Kidney (tissue), 14 donors: ENCODE data around the gene CFB. TPM values are rescaled to one million over a fixed set of nuclear protein-coding genes. Genes with fewer than 3 reads are reported as not detected.

Experiments
- DNase-seq, 5 donors: peaks; one replicate each; pipeline ENCODE4 v3.0.0-alpha.2; 2013 to 2020
- FAIRE-seq: peaks from 2 replicates; lab custom pipeline; 2012; peaks lifted over from hg19 to GRCh38; lab: Jason Lieb, UNC
- H3K27ac ChIP-seq, 2 donors: one replicate each; pipeline ENCODE4 v1.7.0; 2013; ENCODE audit warnings: low read depth in 2 of 2, low read length in 2 of 2, inconsistent platforms in 1 of 2
- H3K27me3 ChIP-seq: one replicate; pipeline ENCODE4 v1.7.1; 2013; ENCODE audit warnings: low read length, inconsistent platforms; ENCODE audit not compliant: control insufficient read depth, insufficient read depth
- H3K36me3 ChIP-seq, 3 donors: one replicate each; pipeline versions ENCODE4 v1.7.0 to v1.7.1; 2013; ENCODE audit warnings: low read length in 3 of 3, control low read depth in 1 of 3, inconsistent platforms in 1 of 3; ENCODE audit not compliant: insufficient read depth in 3 of 3, control insufficient read depth in 2 of 3
- H3K4me1 ChIP-seq, 3 donors: one replicate each; pipeline versions ENCODE4 v1.7.0 to v1.7.1; 2013; ENCODE audit warnings: low read length in 3 of 3, inconsistent platforms in 1 of 3, low read depth in 1 of 3; ENCODE audit not compliant: control insufficient read depth in 2 of 3, insufficient read depth in 2 of 3
- H3K4me3 ChIP-seq, 3 donors: one replicate each; pipeline versions ENCODE4 v1.7.0 to v1.8.1; 2013; ENCODE audit warnings: low read length in 3 of 3, control low read depth in 1 of 3, inconsistent platforms in 1 of 3
- H3K9ac ChIP-seq, 3 donors: one replicate each; pipeline versions ENCODE4 v1.7.0 to v1.7.1; 2013; ENCODE audit warnings: low read length in 3 of 3, control low read depth in 1 of 3, inconsistent platforms in 1 of 3
- H3K9me3 ChIP-seq, 3 donors: one replicate each; pipeline versions ENCODE4 v1.7.0 to v1.7.1; 2013; ENCODE audit warnings: low read length in 3 of 3, control low read depth in 1 of 3, inconsistent platforms in 1 of 3; ENCODE audit not compliant: control insufficient read depth in 2 of 3, insufficient read depth in 1 of 3
- intact Hi-C: fragments of 100-400 bp; cut with DNase I; formaldehyde crosslinking; loops from one replicate; pipeline ENCODE4 v1.11.1; 2022
- polyA plus RNA-seq: library from polyadenylated mRNA; stranded (reverse); fragments of 350-450 nt; fragmentation: Illumina TruSeq; extraction: RNeasy Lipid Tissue Mini Kit (QIAGEN cat#74804); gene quantifications from one replicate; pipeline ENCODE4 v1.2.3, GENCODE V29; 2014; ENCODE audit warnings: low read depth, low replicate concordance; ENCODE audit not compliant: insufficient read depth
- total RNA-seq: library from RNA; stranded (reverse); fragmentation: NEBNext Ultra II Directional; extraction: Animal tissue kit (Norgen Biotek cat#: 25700); gene quantifications from one replicate; pipeline ENCODE4 v1.2.1, GENCODE V29; 2021
- TF ChIP-seq, protein P1 (sequence below): IDR thresholded peaks from 3 replicates; pipeline ENCODE4 v1.5.1; 2012; ENCODE audit warnings: mild to moderate bottlenecking, moderate library complexity, borderline replicate concordance; ENCODE audit not compliant: insufficient read depth; ENCODE audit errors: extremely low read depth
- donor health status: control.
- donor health status: control.
- donor health status: control.
- donor health status: control.
- donor health status: control.
- donor health status: DM: yes; HTN: yes; CAD: no.
- donor health status: Normal renal cell carcinoma (clear cell type).

The CFB gene
- total and polyA plus RNA-seq, 2 donors from 2014 or later: 154 to 200 TPM

- DNase-seq (no peak), FAIRE-seq (no peak)
- H3K27ac ChIP-seq: peak overlapping the region; percentile 69 to 78
- H3K9ac ChIP-seq: peak overlapping the region in 1 of 3 donors; percentile 23
- TF ChIP-seq, protein P1, sequence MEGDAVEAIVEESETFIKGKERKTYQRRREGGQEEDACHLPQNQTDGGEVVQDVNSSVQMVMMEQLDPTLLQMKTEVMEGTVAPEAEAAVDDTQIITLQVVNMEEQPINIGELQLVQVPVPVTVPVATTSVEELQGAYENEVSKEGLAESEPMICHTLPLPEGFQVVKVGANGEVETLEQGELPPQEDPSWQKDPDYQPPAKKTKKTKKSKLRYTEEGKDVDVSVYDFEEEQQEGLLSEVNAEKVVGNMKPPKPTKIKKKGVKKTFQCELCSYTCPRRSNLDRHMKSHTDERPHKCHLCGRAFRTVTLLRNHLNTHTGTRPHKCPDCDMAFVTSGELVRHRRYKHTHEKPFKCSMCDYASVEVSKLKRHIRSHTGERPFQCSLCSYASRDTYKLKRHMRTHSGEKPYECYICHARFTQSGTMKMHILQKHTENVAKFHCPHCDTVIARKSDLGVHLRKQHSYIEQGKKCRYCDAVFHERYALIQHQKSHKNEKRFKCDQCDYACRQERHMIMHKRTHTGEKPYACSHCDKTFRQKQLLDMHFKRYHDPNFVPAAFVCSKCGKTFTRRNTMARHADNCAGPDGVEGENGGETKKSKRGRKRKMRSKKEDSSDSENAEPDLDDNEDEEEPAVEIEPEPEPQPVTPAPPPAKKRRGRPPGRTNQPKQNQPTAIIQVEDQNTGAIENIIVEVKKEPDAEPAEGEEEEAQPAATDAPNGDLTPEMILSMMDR: no peak
- no peaks in the 10 kb centered on the region for H3K36me3 ChIP-seq
- peak overlapping the region in 1 of 3 donors; percentile 29 for H3K4me3 ChIP-seq
- no peaks in the 10 kb centered on the region for H3K9me3 ChIP-seq
- intact Hi-C loops: no loop called here
- H3K4me1 ChIP-seq: peaks cover 0 to 6% (median 0%) of the 10 kb centered on the region in 3 donors
- no peaks in the 10 kb centered on the region for H3K27me3 ChIP-seq
Observed at GRCh38 chr6:31945154-31945506, 765 bp upstream of the CFB start.

DNA sequence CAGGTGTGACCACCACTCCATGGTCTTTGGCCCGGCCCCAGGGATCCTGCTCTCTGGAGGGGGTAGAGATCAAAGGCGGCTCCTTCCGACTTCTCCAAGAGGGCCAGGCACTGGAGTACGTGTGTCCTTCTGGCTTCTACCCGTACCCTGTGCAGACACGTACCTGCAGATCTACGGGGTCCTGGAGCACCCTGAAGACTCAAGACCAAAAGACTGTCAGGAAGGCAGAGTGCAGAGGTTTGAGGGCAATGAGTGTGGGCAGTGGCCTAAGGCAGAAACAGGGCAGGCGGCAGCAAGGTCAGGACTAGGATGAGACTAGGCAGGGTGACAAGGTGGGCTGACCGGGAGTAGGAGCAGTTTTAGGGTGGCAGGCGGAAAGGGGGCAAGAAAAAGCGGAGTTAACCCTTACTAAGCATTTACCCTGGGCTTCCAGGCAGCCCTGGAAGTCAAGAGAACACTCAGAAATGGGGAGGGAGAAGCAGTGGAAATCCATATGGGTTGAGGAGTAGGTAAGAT, 533 bp downstream of the CFB start:
- no peak for FAIRE-seq
- H3K27ac ChIP-seq: peak overlapping the region; percentile 69 to 78
- H3K36me3 ChIP-seq: peaks cover 0 to 3% (median 0%) of the 10 kb centered on the region in 3 donors
- peaks cover 0 to 6% (median 0%) of the 10 kb centered on the region in 3 donors for H3K4me1 ChIP-seq
- intact Hi-C loops: no loop called here
- TF ChIP-seq, protein P1: no peak
- H3K9ac ChIP-seq: peak overlapping the region in 1 of 3 donors; percentile 53
- no peaks in the 10 kb centered on the region for H3K9me3 ChIP-seq
- no peaks in the 10 kb centered on the region for H3K27me3 ChIP-seq
- DNase-seq: no peak
- H3K4me3 ChIP-seq: peak overlapping the region in 2 of 3 donors; percentile 29 to 47

DNA sequence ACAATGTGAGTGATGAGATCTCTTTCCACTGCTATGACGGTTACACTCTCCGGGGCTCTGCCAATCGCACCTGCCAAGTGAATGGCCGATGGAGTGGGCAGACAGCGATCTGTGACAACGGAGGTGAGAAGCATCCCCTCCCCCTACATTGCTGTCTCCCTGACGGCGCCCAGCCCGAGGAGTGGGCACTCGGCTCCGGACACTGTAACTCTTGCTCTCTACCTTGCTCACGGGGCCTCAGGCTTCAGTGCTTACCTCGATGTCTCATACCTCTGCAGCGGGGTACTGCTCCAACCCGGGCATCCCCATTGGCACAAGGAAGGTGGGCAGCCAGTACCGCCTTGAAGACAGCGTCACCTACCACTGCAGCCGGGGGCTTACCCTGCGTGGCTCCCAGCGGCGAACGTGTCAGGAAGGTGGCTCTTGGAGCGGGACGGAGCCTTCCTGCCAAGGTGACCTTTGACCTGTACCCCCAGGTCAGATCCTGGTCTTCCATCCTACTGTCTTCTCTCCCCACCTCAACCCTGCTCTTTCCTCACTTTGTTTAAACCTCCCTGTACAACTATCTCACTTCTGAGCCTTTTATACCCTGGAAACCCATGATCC, 1.3 kb downstream of the CFB start:
- Histone ChIP-seq H3K27me3 (no peaks in the 10 kb centered on the region), H3K4me3 (no peak overlapping the region), H3K9ac (no peak overlapping the region), H3K27ac (no peak overlapping the region), H3K9me3 (no peaks in the 10 kb centered on the region), H3K36me3 (peaks cover 0 to 5% (median 1%) of the 10 kb centered on the region in 3 donors), H3K4me1 (peaks cover 0 to 6% (median 0%) of the 10 kb centered on the region in 3 donors)
- intact Hi-C loops: no loop called here
- FAIRE-seq: no peak
- no peak for DNase-seq
- TF ChIP-seq, protein P1: no peak
